Raji (cell line): ENCODE data around the gene PPIL4.

Source experiments
- POLR2A ChIP-seq: IDR thresholded peaks from 2 replicates; pipeline ENCODE4 v1.6.1; 2011; ENCODE audit warnings: low read depth, low read length, control low read depth; ENCODE audit not compliant: insufficient read depth

Gene PPIL4

DNA sequence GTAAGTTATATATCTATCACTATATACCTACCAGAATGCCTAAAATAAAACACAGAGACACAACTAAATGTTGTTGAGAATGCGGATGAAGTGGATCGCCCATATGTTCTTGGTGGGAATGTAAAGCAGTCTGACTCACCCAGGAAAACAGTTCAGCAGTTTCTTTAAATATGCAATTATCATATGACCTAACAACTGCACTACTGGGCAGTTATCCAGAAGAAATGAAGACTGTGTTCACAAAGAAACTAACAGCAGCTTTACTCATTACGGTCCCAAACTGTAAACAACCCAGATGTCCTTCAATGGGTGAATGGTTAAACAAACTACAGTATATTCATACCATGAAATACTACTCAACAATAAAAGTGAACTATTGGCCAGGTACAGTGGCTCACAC is 46.8 kb downstream of the PPIL4 start:
- TF ChIP-seq POLR2A, result no peak

- TF ChIP-seq POLR2A, result no peak
These were observed 48.5 kb downstream of the PPIL4 start for GRCh38 chr6:149497365-149497764.

DNA sequence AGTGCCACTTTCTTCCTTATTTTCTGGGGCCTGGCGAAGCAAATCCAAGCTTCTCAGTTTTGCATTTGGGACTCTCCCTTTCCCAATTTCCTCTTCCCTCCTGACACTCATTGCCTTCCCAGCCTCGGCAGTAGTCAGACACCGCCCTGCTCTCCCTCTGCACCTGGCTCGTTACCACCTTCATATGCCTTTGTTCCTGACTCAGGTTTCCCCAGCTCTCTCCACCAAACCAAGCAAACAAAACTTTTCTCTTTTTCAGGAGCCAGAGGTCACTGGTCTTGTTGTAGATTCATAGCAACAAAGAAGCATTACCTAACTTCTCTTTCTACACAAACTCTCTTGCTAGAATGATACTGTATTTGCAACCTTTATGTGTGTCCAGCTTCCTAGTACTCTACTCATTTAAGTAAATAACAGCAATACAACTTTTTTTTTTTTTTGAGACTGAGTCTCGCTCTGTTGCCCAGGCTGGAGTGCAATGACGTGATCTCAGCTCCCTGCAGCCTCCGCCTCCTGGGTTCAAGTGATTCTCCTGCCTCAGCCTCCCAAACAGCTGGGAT is 52.0 kb downstream of the PPIL4 start:
- TF ChIP-seq POLR2A, result no peak

GRCh38 chr6:149492798-149493343 is 53.0 kb downstream of the PPIL4 start:
- no peak for TF ChIP-seq POLR2A

GRCh38 chr6:149489967-149490366 is 55.9 kb downstream of the PPIL4 start:
- no peak for TF ChIP-seq POLR2A

DNA sequence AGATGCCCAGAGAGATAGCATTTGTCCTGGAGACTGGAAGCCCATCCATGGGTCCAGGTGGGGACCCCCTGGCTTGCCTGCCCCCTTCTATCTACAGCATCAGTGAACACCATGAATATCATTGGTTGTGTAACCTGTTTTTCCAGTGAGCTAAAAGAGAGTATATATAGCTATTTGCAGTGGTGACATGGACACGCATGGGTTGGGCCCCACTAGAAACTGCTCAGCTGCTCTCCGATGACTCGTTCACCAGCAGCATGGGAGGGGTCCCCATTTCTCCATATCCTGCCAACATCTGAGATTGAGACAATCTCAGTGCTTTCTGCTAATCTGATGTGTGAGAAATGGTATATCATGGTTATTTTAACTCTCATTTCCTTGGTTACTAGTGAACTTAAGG is 57.0 kb downstream of the PPIL4 start:
- TF ChIP-seq POLR2A, result no peak

GRCh38 chr6:149487316-149487715 is 58.5 kb downstream of the PPIL4 start:
- no peak for TF ChIP-seq POLR2A

DNA sequence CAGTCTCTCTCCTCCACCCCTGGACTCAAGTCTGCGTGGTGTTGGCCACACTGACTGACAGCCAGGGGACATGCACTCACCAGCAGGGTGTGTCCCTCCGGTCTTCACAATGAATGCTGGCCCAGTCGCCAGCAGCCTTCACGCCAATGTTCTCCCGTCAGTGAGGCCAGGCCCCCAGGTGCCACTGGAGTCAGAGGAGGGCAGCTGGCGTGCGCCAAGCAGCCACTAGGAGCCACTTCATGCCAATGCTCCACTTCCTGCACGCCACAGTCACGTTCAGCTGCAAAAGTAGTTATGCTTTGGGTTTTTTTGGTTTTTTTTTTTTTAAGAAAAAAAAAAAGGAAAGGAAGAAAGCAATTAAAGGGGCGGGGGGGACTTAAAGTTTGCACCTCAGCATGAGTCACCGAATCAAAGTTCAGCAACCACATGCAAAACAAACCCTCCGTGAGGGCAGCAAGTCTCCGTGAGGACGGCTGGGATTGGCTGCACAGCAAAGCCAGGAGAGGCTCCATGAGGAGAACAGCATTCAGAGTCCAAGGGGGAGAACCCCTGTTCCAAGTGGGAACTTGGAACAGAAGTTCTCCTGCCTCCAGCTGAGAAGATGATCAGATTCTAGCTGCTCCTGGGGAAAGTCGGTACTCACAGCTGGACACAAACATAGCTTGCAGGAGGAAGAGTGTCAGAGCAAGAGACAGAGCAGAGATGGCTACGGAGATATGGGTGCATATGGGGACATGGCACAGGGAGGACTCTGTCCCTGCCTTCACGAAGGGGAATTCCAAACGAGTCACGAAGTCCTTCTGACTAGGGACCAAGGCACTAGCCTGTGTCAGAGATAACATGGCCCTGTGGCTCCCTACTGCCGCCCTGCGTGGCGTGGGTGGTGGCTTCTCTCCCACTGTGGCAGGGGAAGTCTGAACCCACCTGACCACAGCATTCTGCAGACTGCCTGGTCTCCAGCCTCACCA is 60.8 kb downstream of the PPIL4 start, which contains the start of gene ZC3H12D:
Gene ZC3H12D, minus strand, starts transcription at position 282 of the 968 bp plus-strand sequence. CDS start 10,471 bp downstream, outside the sequence.
- TF ChIP-seq POLR2A, result peak; percentile 81

- peak; percentile 4; the same call in 1 of the 2 replicates for TF ChIP-seq POLR2A
These were observed 61.8 kb downstream of the PPIL4 start for GRCh38 chr6:149483849-149484655.

DNA sequence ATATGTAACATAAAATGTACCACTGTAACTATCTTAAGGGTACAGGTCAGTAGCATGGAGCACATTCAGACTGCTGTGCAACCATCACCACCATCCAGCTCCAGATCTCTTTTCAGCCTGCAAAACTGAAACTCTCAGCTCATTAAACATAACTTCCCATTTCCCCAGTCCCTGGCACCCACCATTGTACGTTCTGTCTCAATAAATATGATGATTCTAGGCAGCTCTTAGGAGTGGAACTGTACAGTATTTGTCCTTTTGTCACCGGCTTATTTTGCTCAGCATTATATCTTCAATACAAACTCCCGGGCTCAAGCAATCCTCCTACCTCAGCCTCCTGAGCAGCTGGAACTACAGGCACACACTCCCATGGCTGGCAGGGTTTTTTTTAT is 62.5 kb downstream of the PPIL4 start:
- TF ChIP-seq POLR2A, result no peak

- TF ChIP-seq POLR2A, result peak; percentile 52
These were observed 63.1 kb downstream of the PPIL4 start for GRCh38 chr6:149482545-149483333.

GRCh38 chr6:149480502-149481280 is 65.2 kb downstream of the PPIL4 start:
- TF ChIP-seq POLR2A, result peak; percentile 67

GRCh38 chr6:149478631-149479314 is 67.1 kb downstream of the PPIL4 start:
- TF ChIP-seq POLR2A, result no peak
